ENCODE measurements around the gene IRAK1.

Gene IRAK1

DNA sequence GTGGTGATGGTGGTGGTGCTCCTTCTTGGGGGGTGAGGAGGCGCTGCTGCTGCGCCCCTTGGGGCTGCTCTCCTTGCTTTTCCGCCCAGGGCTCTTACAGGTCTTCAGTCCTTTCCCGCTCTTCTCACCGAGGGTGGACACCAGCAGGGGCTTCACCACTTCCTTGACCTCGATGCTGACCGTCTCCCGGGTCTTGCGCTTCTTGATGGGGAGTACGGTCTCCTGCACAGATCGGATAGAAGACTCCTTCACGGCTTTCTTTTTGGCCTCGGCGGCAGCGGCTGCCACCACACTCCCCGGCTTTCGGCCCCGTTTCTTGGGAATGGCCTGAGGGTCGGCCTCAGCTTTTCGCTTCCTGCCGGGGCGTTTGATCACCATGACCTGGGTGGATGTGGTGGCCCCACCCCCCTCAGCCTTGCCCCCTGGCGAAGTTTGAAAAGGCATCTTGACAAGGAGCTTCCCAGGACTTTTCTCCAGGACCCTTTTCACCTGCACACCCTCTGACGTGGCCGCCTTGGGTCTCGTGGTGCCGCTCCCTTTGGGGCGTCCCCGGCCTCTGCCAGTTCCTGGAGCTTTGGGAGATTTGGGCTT lies 11.1 kb upstream of the IRAK1 start:
- H3K9me3 ChIP-seq (ENCODE audit: insufficient read depth, low read length) = no peaks in the 10 kb centered on the region
- no peak for DNase-seq (ENCODE audit: low read depth, low spot score)

DNA sequence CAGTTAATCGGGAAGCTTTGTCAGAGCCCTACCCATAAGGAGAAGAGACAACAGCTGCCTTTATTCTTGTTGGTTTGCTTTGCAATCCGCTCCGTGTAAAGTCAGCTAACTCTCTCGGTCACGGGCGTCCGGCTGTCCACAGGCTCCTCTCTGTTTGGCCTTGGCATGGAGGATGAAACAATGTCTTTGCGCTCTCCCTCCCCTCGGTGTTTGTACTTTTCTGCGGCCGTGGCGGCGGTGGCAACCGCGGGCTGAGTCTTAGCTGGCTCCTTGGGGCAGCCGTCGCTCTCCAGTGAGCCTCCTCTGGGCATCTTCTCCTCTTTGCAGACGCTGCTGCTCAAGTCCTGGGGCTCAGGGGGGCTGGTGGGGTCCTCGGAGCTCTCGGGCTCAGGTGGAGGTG lies 10.6 kb upstream of the IRAK1 start:
- Histone ChIP-seq H3K36me3 (ENCODE audit: insufficient read depth, insufficient read length, low read length) (peaks cover 33% of the 10 kb centered on the region), H3K27me3 (ENCODE audit: insufficient read depth, insufficient read length) (no peaks in the 10 kb centered on the region), H3K4me1 (ENCODE audit: insufficient read depth, insufficient read length) (no peaks in the 10 kb centered on the region), H3K9ac (ENCODE audit: insufficient read length, low read depth) (no peak overlapping the region), H3K9me3 (ENCODE audit: insufficient read depth, low read length) (no peaks in the 10 kb centered on the region), H3K4me3 (ENCODE audit: insufficient read length, low read depth) (no peak overlapping the region)
- TF ChIP-seq SUZ12 (IDR thresholded peaks at IDR 0.05; ENCODE audit: extremely low read depth, insufficient read depth, insufficient read length) (no peak), YY1 (IDR thresholded peaks at IDR 0.05; ENCODE audit: insufficient read depth, insufficient read length) (no peak), ZNF274 (IDR thresholded peaks at IDR 0.05; ENCODE audit: low read depth, low read length) (no peak)
- no peak for DNase-seq (ENCODE audit: low read depth, low spot score)

More for the DNA sequence above, 11.1 kb upstream of the IRAK1 start:
- H3K9ac ChIP-seq (ENCODE audit: insufficient read length, low read depth) = no peak overlapping the region
- TF ChIP-seq ZNF274 (IDR thresholded peaks at IDR 0.05; ENCODE audit: low read depth, low read length) = no peak
- no peak for TF ChIP-seq SUZ12 (IDR thresholded peaks at IDR 0.05; ENCODE audit: extremely low read depth, insufficient read depth, insufficient read length)
- no peak for TF ChIP-seq YY1 (IDR thresholded peaks at IDR 0.05; ENCODE audit: insufficient read depth, insufficient read length)
- peaks cover 33% of the 10 kb centered on the region for H3K36me3 ChIP-seq (ENCODE audit: insufficient read depth, insufficient read length, low read length)
- no peak overlapping the region for H3K4me3 ChIP-seq (ENCODE audit: insufficient read length, low read depth)
- no peaks in the 10 kb centered on the region for H3K4me1 ChIP-seq (ENCODE audit: insufficient read depth, insufficient read length)
- H3K27me3 ChIP-seq (ENCODE audit: insufficient read depth, insufficient read length) = no peaks in the 10 kb centered on the region

DNA sequence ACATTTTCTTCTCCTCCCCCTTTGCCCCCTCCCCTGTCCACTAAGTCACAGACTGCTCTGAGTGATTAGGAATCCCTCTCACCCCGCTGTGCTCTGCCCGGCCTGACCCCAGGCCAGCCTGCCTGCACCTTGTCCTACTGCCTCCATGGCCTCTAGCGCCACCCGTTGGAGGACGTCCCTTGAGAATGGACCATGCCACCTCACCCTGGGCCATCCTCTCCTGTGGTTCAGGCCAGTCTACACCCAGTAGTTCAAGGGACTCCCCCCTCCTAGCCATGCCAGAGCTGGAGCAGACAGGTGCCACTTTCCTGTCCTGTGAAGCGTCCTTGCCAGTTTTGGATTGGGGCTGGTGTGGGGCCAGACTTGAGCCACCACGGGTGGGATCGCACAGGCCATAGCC lies 9.7 kb upstream of the IRAK1 start:
- DNase-seq (ENCODE audit: low read depth, low spot score) = no peak
- H3K9me3 ChIP-seq (ENCODE audit: insufficient read depth, low read length) = no peaks in the 10 kb centered on the region
- peaks cover 33% of the 10 kb centered on the region for H3K36me3 ChIP-seq (ENCODE audit: insufficient read depth, insufficient read length, low read length)
- no peak overlapping the region for H3K9ac ChIP-seq (ENCODE audit: insufficient read length, low read depth)
- no peak overlapping the region for H3K4me3 ChIP-seq (ENCODE audit: insufficient read length, low read depth)
- no peak for TF ChIP-seq ZNF274 (IDR thresholded peaks at IDR 0.05; ENCODE audit: low read depth, low read length)
- TF ChIP-seq YY1 (IDR thresholded peaks at IDR 0.05; ENCODE audit: insufficient read depth, insufficient read length) = no peak
- no peak for TF ChIP-seq SUZ12 (IDR thresholded peaks at IDR 0.05; ENCODE audit: extremely low read depth, insufficient read depth, insufficient read length)
- no peaks in the 10 kb centered on the region for H3K27me3 ChIP-seq (ENCODE audit: insufficient read depth, insufficient read length)
- no peaks in the 10 kb centered on the region for H3K4me1 ChIP-seq (ENCODE audit: insufficient read depth, insufficient read length)

DNA sequence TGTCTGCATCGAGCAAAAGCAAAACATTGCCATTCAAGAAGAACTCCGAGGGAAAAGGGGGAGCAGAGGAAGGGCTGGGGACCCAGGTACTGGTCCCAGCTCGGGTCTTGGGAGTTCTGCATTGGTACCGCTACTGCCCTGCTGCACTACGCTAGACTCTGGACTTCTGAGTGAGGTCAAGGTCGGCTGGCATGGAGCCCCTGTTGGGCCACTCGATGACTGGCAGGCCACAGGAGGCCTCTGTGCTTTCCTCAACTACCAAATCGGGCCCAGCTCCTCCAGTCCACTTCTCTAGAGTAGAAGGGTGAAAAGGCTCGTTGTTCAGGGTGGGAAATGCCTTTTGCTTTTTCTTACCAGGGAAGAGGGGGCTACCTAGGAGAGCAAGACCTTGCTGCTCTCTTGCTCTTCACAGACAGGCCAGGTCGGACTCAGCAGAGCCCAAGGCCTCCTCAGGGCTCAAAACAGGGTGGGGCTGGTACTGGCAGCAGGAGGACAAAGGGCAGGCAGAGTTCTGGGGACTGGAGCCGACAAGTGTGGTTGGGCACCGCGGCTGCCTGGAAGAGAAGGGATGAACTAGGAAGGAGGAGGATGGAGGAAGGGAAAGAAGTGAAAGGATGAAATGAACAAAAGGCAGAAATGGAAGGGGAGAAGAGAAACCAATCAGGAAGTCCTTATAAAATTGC lies 8.9 kb upstream of the IRAK1 start:
- Histone ChIP-seq H3K4me1 (ENCODE audit: insufficient read depth, insufficient read length) (no peaks in the 10 kb centered on the region), H3K9me3 (ENCODE audit: insufficient read depth, low read length) (no peaks in the 10 kb centered on the region), H3K36me3 (ENCODE audit: insufficient read depth, insufficient read length, low read length) (peaks cover 33% of the 10 kb centered on the region), H3K9ac (ENCODE audit: insufficient read length, low read depth) (no peak overlapping the region), H3K27me3 (ENCODE audit: insufficient read depth, insufficient read length) (no peaks in the 10 kb centered on the region), H3K4me3 (ENCODE audit: insufficient read length, low read depth) (no peak overlapping the region)
- TF ChIP-seq YY1 (IDR thresholded peaks at IDR 0.05; ENCODE audit: insufficient read depth, insufficient read length) (no peak), ZNF274 (IDR thresholded peaks at IDR 0.05; ENCODE audit: low read depth, low read length) (no peak), SUZ12 (IDR thresholded peaks at IDR 0.05; ENCODE audit: extremely low read depth, insufficient read depth, insufficient read length) (no peak)
- DNase-seq (ENCODE audit: low read depth, low spot score) = no peak

DNA sequence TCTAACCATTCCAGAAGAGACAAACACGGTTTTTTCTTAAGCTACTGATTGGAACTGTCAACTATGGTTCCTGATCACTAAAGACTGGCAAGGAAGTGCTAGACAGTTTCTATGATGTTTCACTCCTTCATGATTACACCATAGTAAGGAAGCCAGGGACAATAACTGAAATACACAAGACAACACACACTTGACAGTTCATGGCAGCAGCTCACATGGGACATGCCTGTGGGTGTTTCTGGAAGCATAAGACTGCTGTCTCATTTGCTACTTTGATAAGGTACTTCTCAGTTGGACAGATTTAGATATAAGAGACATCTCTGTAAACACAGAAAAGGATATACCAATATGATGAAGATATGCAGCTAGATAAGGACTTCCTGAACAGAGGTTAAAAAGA lies 8.3 kb upstream of the IRAK1 start:
- Histone ChIP-seq H3K4me3 (ENCODE audit: insufficient read length, low read depth) (no peak overlapping the region), H3K9ac (ENCODE audit: insufficient read length, low read depth) (no peak overlapping the region), H3K9me3 (ENCODE audit: insufficient read depth, low read length) (no peaks in the 10 kb centered on the region), H3K27me3 (ENCODE audit: insufficient read depth, insufficient read length) (no peaks in the 10 kb centered on the region), H3K36me3 (ENCODE audit: insufficient read depth, insufficient read length, low read length) (peaks cover 33% of the 10 kb centered on the region), H3K4me1 (ENCODE audit: insufficient read depth, insufficient read length) (no peaks in the 10 kb centered on the region)
- no peak for DNase-seq (ENCODE audit: low read depth, low spot score)
- TF ChIP-seq SUZ12 (IDR thresholded peaks at IDR 0.05; ENCODE audit: extremely low read depth, insufficient read depth, insufficient read length) = no peak
- no peak for TF ChIP-seq ZNF274 (IDR thresholded peaks at IDR 0.05; ENCODE audit: low read depth, low read length)
- no peak for TF ChIP-seq YY1 (IDR thresholded peaks at IDR 0.05; ENCODE audit: insufficient read depth, insufficient read length)

DNA sequence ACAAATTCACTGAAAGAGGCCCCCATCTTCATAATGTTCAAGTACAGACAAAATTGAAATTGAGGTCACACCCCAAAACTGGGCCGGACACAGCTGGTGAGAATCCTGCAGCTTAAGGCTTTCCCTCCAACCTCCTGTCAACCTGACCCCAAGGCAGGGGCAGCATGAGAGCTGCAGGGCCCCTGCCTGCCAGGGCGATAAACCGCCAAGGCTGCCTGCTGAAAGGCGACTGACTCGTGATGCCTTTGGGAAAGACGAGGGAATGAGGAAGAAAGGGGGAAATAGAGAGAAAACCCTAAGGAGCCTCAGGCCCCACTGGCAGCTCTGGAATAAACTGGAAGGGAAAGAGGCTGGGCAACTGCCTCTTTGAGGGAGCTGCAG lies 7.3 kb upstream of the IRAK1 start:
- peaks cover 5% of the 10 kb centered on the region for H3K4me1 ChIP-seq (ENCODE audit: insufficient read depth, insufficient read length)
- H3K4me3 ChIP-seq (ENCODE audit: insufficient read length, low read depth) = no peak overlapping the region
- H3K9ac ChIP-seq (ENCODE audit: insufficient read length, low read depth) = no peak overlapping the region
- TF ChIP-seq YY1 (IDR thresholded peaks at IDR 0.05; ENCODE audit: insufficient read depth, insufficient read length) (no peak), ZNF274 (IDR thresholded peaks at IDR 0.05; ENCODE audit: low read depth, low read length) (no peak), SUZ12 (IDR thresholded peaks at IDR 0.05; ENCODE audit: extremely low read depth, insufficient read depth, insufficient read length) (no peak)
- no peaks in the 10 kb centered on the region for H3K9me3 ChIP-seq (ENCODE audit: insufficient read depth, low read length)
- no peak for DNase-seq (ENCODE audit: low read depth, low spot score)
- no peaks in the 10 kb centered on the region for H3K27me3 ChIP-seq (ENCODE audit: insufficient read depth, insufficient read length)
- peaks cover 31% of the 10 kb centered on the region for H3K36me3 ChIP-seq (ENCODE audit: insufficient read depth, insufficient read length, low read length)

DNA sequence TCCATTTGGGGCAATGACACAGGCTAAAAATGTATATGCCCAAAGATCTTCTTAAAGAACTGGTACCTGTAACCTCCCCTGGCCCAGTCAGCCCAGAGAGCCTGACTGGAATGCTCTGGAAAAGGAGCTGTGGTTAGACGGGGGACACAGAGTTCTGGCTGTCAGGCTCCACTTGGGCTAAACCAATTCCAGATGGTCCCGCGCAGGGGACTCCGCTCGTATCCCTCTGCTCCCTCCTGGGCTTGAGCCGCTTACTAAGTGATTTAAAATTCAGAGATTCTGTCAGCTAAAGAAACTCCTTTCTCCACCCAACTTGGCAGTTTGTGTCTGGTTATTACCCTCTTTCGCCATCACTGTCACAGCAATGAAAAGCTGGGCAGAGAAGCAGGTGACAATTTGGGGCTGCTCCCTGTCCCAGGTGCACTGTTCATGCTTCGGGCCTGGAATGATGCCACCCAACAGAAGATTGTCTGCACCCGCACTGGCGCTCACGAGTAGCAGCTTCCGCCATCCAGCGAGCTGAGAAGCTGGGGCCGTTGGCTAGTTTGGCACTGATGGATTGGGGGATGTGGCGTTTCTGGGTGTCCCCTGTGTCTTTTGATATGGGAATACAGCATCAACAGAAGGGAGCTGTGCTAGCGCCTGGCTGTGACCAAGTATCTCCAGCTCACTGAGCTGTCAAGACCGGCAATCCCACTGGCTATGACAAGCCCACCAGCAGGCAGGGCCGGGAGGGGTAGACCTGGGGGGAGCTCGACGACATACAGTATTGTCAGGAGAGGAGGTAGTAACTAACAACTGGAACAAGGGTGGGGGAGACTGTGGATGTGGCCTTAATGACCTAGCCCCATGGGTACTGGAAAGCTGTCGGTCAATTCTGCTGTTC lies 6.7 kb upstream of the IRAK1 start:
- TF ChIP-seq YY1 (IDR thresholded peaks at IDR 0.05; ENCODE audit: insufficient read depth, insufficient read length) = no peak
- DNase-seq (ENCODE audit: low read depth, low spot score) = no peak
- H3K9ac ChIP-seq (ENCODE audit: insufficient read length, low read depth) = no peak overlapping the region
- H3K4me3 ChIP-seq (ENCODE audit: insufficient read length, low read depth) = no peak overlapping the region
- no peaks in the 10 kb centered on the region for H3K9me3 ChIP-seq (ENCODE audit: insufficient read depth, low read length)
- no peaks in the 10 kb centered on the region for H3K27me3 ChIP-seq (ENCODE audit: insufficient read depth, insufficient read length)
- peaks cover 26% of the 10 kb centered on the region for H3K36me3 ChIP-seq (ENCODE audit: insufficient read depth, insufficient read length, low read length)
- H3K4me1 ChIP-seq (ENCODE audit: insufficient read depth, insufficient read length) = peaks cover 5% of the 10 kb centered on the region
